GM19328 (cell line): ENCODE data around the gene SCAI.
"Not testable (repeated sequence)": the region's sequence is repeated elsewhere in the genome, so short reads cannot be mapped to it uniquely, and the experiment has no call there.

Experiments used
- ATAC-seq: cut with Tn5 transposase; IDR thresholded peaks from one replicate; pipeline ENCODE4 v1.9.1; 2021; ENCODE audit warnings: mild to moderate bottlenecking, moderate library complexity; ENCODE audit not compliant: unreplicated experiment

SCAI gene

DNA sequence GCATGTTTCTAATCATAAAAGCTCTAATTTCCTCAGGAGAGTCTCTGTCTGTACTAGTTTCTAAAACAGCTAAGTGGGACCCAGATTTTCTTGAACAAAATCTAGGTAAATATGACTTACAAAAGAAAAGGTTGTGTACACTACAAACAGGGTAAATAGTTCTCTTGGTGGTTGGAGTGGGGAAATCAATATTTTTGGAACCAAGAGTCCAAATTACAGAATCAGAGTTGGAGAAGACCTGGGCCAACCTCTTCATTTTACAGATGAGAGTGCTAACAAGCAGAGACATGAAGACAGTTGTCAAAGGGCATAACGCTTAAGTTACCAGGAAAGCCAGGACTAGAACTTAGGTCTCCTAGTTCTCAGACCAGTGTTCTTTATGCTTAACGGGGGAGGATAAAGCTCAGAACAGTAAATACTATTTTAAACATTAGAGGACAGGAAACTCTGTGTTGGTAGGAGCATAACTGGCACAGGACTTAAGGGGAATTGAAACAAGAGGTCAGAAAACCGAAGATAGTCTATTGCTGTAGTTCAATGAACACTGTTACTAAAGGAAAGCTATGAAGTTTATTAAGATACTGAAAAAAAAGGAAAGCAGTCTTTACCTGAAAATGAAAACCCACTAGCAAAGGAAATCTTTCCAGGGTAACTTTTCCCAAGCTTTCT is 193.1 kb downstream of the SCAI start:
- ATAC-seq = no peak

DNA sequence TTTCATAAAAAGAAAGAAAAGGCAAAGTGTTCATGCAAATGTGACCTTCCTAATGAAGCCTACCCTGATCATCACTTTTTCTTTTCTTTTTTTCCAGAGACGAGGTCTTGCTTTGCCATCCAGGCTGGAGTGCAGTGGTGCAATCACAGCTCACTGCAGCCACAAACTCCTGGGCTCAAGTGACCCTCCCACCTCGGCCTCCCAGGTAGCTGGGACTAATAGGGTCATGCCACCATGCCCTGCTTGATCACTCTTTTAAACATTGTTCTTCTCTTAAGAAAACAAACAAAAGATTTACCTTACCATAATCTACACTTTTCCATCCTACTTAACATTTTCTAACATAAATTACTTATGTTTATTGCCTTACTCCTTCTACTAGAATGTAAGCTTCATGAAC is 193.9 kb downstream of the SCAI start:
- ATAC-seq = no peak

DNA sequence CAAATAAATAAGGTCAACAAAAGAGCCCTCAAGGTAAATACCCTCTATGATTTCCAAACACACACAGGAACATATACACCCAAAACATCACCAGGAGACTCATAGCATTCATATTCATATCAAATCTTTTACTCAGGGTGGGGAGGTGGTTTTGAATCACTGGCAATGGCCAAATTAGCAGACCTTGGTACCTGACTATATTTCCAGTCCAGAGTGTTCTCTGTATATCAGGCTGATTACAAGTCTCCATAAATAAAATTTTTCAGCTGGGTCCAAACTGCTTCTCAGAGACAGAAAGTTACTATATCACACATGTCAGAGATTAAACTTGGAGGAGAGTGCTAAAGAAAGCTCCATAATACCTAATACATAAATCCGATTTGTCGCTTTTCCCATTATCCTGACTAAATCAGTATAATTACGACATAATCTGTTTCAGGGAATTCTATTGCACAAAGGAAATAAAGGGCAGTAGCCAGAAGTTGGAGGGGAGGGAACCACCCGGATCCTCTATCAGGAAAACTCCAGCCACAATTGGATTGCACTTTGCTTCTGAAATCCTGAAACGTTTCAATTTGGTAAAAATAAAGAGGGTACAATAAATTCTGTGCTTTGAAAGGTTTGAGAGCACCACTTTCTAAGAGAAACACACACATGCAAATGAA is 195.5 kb downstream of the SCAI start:
- no peak for ATAC-seq

DNA sequence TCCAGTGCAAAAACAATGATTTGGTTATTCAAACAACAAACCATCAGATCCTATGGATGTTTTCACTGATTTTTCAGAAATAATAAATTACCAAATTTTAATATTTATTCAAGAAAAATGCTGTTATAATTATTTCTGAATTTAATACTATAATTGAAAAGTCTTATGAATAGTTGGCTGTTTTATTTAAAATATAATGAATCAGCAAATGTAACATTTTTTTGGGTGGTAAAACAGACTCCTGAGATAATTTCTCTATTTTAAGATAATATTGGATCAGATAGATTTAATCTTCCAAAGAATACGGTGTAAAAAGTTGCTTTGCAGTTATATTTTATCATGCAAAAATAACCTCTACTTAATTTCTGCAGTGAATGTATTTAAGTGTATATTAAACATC is 197.2 kb downstream of the SCAI start:
- ATAC-seq = no peak

DNA sequence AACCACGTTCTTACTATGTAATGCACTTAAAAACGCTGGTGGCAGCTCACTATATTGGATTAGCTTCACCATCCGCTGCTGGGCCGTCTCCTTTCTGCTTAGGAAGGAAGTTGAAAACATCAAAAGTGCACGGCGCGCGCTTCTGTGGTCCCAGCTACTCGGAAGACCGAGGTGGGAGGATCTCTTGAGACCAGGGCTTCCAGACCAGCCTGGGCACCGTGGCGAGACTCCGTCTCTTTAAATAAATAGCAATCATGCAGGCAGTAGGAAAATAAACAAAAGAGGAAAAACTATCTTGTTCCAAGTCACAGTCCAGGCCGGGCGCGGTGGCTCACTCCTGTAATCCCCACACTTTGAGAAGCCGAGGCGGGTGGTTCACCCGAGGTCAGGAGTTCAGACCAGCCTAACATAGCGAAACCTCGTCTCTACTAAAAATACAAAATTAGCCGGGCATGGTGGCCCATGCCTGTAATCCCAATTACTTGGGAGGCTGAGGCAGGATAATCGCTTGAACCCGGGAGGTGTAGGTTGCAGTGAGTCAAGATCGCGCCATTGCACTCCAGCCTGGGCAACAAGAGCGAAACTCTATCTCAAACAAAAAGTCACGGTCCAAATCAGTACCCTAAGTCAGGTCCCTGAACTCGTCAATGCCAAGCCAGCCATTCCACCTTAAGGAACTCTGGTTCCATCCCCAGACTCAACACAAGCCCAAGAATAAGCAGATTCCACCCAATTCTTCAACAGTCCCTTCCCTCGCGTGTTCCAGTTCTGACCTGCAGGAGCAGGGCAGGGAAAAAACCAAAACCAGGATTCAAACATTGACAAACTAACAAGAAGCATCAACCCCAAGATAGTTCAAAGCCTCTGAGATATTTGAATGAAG is 201.4 kb downstream of the SCAI start:
- ATAC-seq = peak; percentile 20

DNA sequence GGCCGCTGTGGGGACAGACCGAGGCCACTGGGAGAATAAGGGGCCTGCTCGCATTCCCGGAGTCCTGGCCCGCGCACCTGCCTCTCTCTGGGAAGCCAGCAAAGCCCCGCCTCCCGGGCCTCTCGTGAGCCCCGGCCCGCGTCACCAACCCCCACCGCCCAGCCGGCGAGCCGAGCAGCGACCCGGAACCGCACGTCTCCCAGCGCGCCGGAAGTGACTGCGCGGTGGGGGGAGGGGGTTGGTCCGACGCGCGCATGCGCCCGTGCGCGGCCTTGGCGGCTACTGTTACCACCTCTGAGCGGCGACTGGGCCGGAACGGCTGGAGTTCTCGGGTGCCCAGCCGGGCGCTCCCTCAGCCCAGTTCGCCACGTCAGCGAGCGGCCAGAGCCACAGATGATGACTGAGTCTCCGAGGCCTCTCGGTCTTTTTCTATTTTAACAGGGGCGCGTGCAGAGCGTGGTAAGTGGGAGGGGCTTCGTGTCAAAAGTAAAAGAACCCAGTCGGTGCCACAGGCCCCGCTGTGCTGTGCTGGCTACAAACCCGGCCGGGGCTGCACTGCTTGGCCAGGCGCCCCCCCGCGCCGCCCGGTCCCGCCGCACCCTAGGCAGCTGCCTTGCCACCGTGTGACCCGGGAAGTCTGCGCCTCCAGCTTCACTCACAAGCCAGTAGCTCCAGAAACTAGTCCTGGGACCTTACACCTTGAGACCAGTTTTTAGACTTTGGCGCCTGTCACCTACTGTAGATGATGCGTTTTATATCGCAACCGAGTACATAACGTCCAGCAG is 202.2 kb downstream of the SCAI start, which contains the start of gene GOLGA1:
GOLGA1 (minus strand) TSS at position 190 of the 785 bp plus-strand sequence. CDS start 2,372 bp downstream, outside the sequence.
- ATAC-seq = peak; percentile 86

GRCh38 chr9:124940521-124940893 is 202.8 kb downstream of the SCAI start:
- ATAC-seq = peak; percentile 34

- ATAC-seq = no peak
Observed at GRCh38 chr9:124939944-124940343, 203.4 kb downstream of the SCAI start.

GRCh38 chr9:124934290-124934689 is 209.0 kb downstream of the SCAI start:
- no peak for ATAC-seq

DNA sequence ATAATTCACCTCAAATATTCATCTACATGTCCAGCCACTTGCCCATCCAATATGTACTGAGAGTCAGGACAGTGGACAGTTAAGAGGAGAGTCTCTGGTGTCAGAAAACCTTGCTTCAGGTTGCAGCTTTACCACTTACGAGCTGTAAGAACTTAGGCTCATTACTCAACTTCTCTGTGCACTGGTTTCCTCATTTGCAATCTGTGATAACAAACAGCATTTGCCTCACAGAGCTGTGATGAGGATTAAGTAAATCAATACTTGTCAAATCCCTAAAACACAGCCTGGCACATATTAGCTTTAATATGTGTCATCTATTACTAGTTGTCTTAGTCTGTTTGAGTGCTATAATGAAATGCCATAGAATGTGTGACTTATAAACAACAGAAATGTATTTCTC is 211.0 kb downstream of the SCAI start:
- no peak for ATAC-seq

DNA sequence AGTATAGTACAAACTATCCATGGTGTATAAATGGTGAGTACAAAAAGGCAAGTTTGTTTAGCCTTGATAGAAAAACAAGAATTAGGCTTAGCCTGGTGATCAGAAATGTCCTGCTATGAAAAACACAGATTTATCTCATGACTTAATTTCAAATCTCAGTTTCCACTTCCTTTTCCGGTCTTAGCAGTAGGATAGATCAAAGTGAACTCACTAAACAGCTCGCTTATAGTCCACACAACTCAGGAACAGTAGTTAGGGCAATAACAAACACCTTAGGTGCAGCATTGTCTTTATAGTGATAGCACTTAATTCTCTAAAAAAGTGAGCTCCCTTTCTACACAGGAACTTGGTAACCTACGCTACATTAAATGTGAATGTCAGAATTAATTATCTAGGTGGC is 213.9 kb downstream of the SCAI start:
- ATAC-seq = no peak

DNA sequence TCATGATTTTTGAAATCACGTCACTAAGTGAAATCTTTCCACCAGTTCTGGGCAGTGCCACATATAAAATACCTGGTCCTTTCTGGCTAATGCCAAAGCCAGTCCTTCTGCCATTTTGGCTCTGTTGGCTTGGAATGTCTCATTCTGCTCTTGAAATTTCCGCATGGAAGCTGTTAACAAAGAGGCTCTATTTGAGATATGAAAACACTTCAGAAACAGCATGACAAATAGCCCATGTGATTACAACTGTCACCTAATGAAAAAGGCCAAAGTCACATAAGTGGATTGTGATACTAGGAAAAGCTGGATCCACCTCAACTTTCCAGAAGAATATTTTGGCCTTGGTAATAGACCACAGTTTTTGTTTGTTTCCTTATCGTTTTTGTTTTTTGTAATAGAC is 215.2 kb downstream of the SCAI start:
- ATAC-seq = no peak

DNA sequence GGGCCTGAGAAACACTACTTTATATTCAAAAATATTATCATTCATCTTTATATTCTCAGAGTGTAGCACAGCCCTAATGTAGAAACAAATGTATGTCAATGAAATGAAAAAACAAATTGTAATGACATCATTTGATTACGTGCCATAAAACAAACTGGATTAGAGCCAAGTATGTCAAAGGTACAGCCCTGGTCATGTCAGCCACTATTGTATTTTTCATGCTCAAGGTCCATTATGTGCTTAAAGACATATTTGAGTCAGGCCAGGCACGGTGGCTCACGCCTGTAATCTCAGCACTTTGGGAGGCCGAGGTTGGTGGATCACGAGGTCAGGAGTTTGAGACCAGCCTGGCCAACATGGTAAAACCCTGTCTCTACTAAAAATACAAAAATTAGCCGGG is 222.9 kb downstream of the SCAI start:
- not testable (repeated sequence) for ATAC-seq

- ATAC-seq = no peak
Observed at GRCh38 chr9:124914753-124915405, 228.4 kb downstream of the SCAI start.

GRCh38 chr9:124913378-124913777 is 229.9 kb downstream of the SCAI start:
- no peak for ATAC-seq

- no peak for ATAC-seq
Observed at GRCh38 chr9:124911766-124912165, 231.6 kb downstream of the SCAI start.

DNA sequence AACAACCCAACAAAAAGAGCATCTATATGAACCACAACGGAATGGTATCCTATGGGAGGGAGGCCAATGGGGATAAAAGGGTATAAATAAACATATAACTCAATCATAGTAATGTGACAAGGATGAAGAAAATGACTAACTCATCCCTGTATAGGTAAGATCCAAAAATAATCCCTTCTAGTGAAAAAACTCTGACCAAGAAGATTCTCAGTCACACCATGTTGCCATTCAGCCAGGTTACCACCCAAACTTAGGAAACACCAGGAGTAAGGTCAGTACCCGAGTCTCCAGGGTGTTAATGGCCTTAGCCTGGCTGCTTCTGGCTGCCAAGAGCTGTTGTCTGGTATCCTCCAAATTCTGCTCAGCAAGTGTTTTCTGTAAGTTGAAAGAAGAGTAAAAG is 235.2 kb downstream of the SCAI start:
- no peak for ATAC-seq

DNA sequence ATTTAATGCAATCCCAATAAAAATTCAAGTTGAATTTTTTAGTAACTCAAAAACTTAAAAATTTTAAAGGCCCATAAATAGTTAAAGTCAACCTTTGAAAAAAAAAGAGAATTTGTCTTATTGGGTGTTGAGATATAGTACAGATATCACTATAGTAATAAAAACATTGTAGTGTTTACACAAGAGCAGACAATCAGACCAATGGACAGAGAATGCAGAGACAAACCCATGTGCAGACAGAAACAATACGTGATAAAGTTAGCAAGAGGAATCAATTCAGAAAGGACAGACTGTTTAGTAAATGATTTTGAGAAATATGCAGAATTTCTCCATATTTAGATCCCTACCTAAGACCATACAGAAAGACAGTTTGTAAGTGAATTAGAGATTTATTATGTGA is 236.4 kb downstream of the SCAI start:
- ATAC-seq = no peak

DNA sequence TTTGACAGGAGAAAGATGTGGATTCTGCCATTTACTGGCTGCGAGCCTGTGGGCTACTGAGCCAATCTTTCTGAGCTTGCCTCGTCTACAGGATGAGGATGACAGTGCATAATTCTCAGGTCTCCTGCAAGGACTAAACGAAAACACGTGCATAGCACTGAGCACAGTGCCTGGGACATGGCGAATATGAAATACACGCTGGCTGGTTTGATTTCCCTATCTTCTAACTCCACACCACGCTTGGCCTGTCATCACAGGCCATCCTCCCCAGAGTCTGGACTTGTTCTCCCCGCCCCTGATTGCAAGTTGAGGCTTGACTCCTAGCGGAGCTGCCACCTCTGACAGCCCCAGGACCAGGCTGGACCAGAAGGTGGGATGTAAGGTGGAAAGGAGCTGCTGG is 243.5 kb downstream of the SCAI start:
- no peak for ATAC-seq
